Cardiac muscle cell (in vitro differentiated cells and primary cell): ENCODE measurements around the gene IGF2BP2. TPM values are rescaled to one million over a fixed set of nuclear protein-coding genes. Genes with fewer than 3 reads are reported as not detected.
A peak's percentile ranks its signal among the peaks of the same experiment; 100 is the strongest.

Experiments used
- DNase-seq, 2 donors: peaks; one replicate each; pipeline versions ENCODE4 v3.0.0 to v3.0.0-alpha.2; 2010 to 2017; ENCODE audit warnings: low read depth in 1 of 2, low spot score in 1 of 2
- H3K27ac ChIP-seq: fragments of 200-600 bp; sonication (generic); 2 replicates; pipeline ENCODE4 v1.5.1; 2016
- H3K27me3 ChIP-seq: fragments of 200-600 bp; sonication (generic); 2 replicates; pipeline ENCODE4 v1.6.0; 2016; ENCODE audit warnings: control low read depth
- H3K36me3 ChIP-seq: fragments of 200-600 bp; sonication (generic); 2 replicates; pipeline ENCODE4 v1.5.1; 2016; ENCODE audit warnings: control low read depth
- H3K4me1 ChIP-seq: fragments of 200-600 bp; sonication (generic); 2 replicates; pipeline ENCODE4 v1.8.1; 2017; ENCODE audit warnings: low read depth, mild to moderate bottlenecking, mixed run types
- H3K4me3 ChIP-seq: fragments of 200-600 bp; sonication (generic); 2 replicates; pipeline ENCODE4 v1.5.1; 2016; ENCODE audit warnings: mild to moderate bottlenecking
- H3K9me3 ChIP-seq: fragments of 200-600 bp; sonication (generic); 2 replicates; pipeline ENCODE4 v1.5.1; 2017; ENCODE audit warnings: low read depth, mild to moderate bottlenecking, control low read depth
- polyA plus RNA-seq: library from polyadenylated mRNA; unstranded; fragments of >200 nt; fragmentation: Nextera tagmentation; extraction: Ambion mirVana; gene quantifications from 2 replicates; pipeline ENCODE4 v1.2.1, GENCODE V29; 2016
- total RNA-seq: library from RNA; depleted of rRNA; stranded (reverse); fragments of >200 nt; gene quantifications from 2 replicates; pipeline ENCODE4 v1.2.3, GENCODE V29; 2016
- TF ChIP-seq, protein P1 (sequence below): IDR thresholded peaks from 2 replicates; pipeline ENCODE4 v1.5.1; 2012; ENCODE audit warnings: low read depth, mild to moderate bottlenecking, low read length

Gene IGF2BP2
- total and polyA plus RNA-seq, 2 experiments from 2014 or later: 119 to 129 TPM

DNA sequence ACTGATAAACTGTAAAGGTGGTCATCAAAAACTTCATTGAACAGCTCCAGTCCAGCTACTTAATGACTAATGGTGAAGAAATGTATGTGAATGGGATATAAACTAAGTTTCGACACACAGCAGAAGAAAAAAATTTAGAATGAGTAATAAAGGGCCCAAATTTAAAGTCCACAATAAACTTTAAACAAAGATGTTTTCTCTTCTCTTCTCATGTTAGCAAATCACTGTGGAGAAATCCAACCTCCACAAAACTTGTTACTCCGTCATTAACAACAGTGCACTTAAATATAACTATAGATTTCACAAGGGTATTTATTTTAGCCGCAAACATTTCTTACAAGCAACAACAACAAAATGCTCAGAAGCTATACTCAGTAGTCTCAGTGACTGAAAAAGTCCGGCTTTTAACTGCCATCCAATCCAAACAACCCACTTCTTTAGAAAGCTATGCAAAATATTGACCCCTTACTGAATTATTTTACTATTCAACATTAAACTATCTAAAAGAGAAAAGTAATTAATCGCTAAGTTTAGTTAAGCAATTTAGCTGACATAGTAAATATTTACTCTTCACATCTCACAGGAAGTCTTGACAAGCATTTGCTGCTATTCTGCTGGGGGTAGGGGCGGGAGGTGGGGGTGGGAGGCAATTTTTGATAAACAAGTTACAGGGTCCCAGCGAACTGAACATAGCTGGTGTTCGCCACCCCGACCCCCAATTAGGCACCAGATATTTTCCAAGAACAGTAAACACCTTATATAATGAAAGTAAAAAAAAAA lies 2.4 kb downstream of the IGF2BP2 start:
- peak overlapping the region; percentile 94 for H3K4me3 ChIP-seq
- H3K27ac ChIP-seq: peak overlapping the region; percentile 100
- DNase-seq: peak in 1 of 2 donors; percentile 68
- no peaks in the 10 kb centered on the region for H3K9me3 ChIP-seq
- H3K27me3 ChIP-seq: no peaks in the 10 kb centered on the region
- no peaks in the 10 kb centered on the region for H3K36me3 ChIP-seq
- TF ChIP-seq, protein P1, sequence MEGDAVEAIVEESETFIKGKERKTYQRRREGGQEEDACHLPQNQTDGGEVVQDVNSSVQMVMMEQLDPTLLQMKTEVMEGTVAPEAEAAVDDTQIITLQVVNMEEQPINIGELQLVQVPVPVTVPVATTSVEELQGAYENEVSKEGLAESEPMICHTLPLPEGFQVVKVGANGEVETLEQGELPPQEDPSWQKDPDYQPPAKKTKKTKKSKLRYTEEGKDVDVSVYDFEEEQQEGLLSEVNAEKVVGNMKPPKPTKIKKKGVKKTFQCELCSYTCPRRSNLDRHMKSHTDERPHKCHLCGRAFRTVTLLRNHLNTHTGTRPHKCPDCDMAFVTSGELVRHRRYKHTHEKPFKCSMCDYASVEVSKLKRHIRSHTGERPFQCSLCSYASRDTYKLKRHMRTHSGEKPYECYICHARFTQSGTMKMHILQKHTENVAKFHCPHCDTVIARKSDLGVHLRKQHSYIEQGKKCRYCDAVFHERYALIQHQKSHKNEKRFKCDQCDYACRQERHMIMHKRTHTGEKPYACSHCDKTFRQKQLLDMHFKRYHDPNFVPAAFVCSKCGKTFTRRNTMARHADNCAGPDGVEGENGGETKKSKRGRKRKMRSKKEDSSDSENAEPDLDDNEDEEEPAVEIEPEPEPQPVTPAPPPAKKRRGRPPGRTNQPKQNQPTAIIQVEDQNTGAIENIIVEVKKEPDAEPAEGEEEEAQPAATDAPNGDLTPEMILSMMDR: no peak
- peaks cover 47% of the 10 kb centered on the region for H3K4me1 ChIP-seq

DNA sequence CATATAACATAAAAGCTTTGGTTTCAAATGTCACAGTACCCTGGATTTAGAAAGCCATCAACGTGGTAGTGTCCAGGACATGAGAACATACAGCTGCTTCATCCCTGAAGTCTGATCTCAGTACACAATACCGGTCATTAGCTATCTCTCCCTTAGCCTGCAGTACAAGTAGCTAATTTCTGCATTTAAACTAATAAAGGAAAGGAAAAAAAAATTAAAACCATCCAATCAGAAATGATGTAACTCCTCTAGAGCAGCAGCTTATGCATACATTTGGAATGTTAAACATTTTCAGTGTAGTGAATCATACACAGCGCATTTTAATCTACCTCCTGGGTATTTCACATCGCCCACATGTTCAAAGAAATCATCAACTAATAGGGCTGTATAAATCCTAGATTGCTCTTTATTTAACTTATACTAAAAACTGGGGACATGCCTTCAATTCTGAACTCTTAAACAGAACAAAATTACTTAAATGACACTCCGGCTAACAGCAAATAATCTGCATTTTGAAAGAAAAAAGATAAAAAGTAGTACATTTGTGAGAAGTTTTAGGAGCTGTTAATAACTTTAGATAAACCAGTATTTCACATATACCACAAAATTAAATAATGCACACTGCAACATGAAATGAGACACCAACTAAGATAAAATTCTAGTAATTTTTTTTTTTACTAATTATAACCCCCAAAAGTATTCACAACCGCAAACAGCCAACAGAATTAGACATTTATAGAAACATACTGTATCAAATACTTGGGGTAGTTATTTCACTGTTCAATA lies 3.7 kb downstream of the IGF2BP2 start:
- Histone ChIP-seq H3K4me1 (peaks cover 58% of the 10 kb centered on the region), H3K36me3 (no peaks in the 10 kb centered on the region), H3K9me3 (no peaks in the 10 kb centered on the region), H3K27ac (peak overlapping the region; percentile 18), H3K27me3 (no peaks in the 10 kb centered on the region), H3K4me3 (peak overlapping the region; percentile 94)
- peak in 1 of 2 donors; percentile 84 for DNase-seq
- TF ChIP-seq, protein P1: no peak

DNA sequence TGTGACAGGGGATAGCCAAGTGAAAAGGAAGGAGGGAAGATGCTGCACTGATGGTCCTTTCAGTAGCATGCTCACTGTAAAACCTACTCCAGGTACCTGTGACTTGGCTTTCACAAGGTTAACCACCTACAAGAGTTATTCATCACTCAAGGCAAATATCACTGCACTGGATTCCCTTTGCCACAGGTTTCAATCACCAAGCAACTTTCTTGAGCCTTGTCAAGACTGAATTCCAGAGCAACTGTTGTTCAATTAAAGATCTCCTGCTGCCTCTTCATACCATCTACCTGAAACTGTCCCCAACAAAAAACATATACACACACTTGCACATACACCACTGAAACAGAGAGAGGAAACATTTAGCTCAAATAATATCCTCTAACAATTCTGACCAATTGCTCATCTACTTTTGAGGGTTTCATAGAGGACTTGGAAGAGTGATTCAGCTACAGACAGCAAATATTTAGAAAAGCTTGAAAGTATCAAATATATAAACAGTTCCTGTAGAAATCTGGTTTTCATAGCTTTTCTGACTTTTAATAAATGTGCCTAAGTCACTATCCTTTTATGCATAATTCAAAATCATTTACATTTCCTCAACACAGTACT lies 6.5 kb downstream of the IGF2BP2 start:
- no peak for DNase-seq
- H3K4me1 ChIP-seq: peaks cover 84% of the 10 kb centered on the region
- no peak overlapping the region for H3K4me3 ChIP-seq
- no peaks in the 10 kb centered on the region for H3K27me3 ChIP-seq
- H3K36me3 ChIP-seq: no peaks in the 10 kb centered on the region
- H3K9me3 ChIP-seq: no peaks in the 10 kb centered on the region
- H3K27ac ChIP-seq: no peak overlapping the region
- TF ChIP-seq, protein P1: no peak

DNA sequence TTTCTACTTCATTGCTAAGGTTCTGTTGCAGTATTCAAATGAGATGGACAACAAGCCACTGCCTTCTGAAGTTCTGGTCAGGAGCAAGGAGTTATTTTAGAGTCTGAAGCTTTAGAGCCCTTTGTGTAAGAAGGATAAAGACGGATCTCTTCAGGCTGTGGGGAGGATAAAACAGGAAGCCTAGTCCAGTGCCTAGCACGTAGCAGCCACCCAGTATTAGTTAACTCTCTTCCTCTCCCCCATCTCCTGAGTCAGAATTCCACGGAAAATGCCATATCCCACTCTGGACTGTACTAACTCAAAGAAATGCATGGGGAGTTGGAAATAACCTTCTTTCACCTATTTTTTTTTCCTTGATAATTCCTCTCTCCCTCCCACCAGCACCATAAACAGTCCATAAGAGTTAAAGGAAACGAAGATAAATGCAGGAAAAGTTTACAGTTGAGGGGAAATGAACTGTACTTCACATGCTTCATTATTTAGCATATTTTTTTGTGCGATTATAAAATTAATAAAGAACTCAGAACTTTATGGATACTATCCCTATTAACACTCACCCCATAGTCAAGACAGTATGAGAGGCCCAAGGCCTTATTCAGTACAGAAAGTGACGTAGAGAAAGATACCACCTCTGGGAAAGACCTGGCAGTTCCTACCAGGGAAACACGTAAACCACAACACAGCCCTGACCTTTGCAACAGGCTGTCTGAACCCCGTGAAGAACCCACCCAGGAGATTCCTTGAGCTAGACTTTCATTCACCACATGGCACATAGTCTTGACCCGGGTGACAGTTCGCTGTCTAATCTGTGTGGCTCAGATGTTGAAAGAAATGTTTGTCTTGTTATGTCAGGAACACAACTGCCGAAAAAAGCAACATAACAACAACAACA lies 9.2 kb downstream of the IGF2BP2 start:
- Histone ChIP-seq H3K27me3 (no peaks in the 10 kb centered on the region), H3K9me3 (no peaks in the 10 kb centered on the region), H3K4me3 (no peak overlapping the region), H3K4me1 (peaks cover 92% of the 10 kb centered on the region), H3K36me3 (no peaks in the 10 kb centered on the region), H3K27ac (peak overlapping the region; percentile 71)
- peak in 1 of 2 donors; percentile 56 for DNase-seq
- TF ChIP-seq, protein P1: no peak
